Neural progenitor cell (in vitro differentiated cells): Measurements from ENCODE around the gene NFE2L1.

Experiments used
- EZH2 ChIP-seq: fragments of 200-600 bp; sonication (generic); IDR thresholded peaks from 2 replicates; pipeline ENCODE4 v1.6.1; 2017; ENCODE audit warnings: antibody characterized with exemption, mild to moderate bottlenecking, moderate library complexity
- EZH2phosphoT487 ChIP-seq: fragments of 200-600 bp; sonication (generic); IDR thresholded peaks from 2 replicates; pipeline ENCODE4 v1.6.1; 2017; ENCODE audit warnings: antibody characterized with exemption
- TF ChIP-seq, protein P1 (sequence below): fragments of 200-600 bp; sonication (generic); IDR thresholded peaks from 2 replicates; pipeline ENCODE4 v1.5.1; 2017; ENCODE audit warnings: antibody characterized with exemption, mild to moderate bottlenecking

- TF ChIP-seq, protein P1, sequence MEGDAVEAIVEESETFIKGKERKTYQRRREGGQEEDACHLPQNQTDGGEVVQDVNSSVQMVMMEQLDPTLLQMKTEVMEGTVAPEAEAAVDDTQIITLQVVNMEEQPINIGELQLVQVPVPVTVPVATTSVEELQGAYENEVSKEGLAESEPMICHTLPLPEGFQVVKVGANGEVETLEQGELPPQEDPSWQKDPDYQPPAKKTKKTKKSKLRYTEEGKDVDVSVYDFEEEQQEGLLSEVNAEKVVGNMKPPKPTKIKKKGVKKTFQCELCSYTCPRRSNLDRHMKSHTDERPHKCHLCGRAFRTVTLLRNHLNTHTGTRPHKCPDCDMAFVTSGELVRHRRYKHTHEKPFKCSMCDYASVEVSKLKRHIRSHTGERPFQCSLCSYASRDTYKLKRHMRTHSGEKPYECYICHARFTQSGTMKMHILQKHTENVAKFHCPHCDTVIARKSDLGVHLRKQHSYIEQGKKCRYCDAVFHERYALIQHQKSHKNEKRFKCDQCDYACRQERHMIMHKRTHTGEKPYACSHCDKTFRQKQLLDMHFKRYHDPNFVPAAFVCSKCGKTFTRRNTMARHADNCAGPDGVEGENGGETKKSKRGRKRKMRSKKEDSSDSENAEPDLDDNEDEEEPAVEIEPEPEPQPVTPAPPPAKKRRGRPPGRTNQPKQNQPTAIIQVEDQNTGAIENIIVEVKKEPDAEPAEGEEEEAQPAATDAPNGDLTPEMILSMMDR, result no peak
- TF ChIP-seq EZH2phosphoT487, result no peak
- no peak for TF ChIP-seq EZH2
Measured at GRCh38 chr17:48084932-48085331, 36.8 kb downstream of the NFE2L1 start.
